GM19395 (cell line): ENCODE measurements around the gene FUBP1.
"Not testable (repeated sequence)": the region's sequence is repeated elsewhere in the genome, so short reads cannot be mapped to it uniquely, and the experiment has no call there.

Source experiments
- ATAC-seq: cut with Tn5 transposase; IDR thresholded peaks from one replicate; pipeline ENCODE4 v1.9.1; 2021; ENCODE audit warnings: mild to moderate bottlenecking, moderate library complexity; ENCODE audit not compliant: unreplicated experiment

The FUBP1 gene, protein sequence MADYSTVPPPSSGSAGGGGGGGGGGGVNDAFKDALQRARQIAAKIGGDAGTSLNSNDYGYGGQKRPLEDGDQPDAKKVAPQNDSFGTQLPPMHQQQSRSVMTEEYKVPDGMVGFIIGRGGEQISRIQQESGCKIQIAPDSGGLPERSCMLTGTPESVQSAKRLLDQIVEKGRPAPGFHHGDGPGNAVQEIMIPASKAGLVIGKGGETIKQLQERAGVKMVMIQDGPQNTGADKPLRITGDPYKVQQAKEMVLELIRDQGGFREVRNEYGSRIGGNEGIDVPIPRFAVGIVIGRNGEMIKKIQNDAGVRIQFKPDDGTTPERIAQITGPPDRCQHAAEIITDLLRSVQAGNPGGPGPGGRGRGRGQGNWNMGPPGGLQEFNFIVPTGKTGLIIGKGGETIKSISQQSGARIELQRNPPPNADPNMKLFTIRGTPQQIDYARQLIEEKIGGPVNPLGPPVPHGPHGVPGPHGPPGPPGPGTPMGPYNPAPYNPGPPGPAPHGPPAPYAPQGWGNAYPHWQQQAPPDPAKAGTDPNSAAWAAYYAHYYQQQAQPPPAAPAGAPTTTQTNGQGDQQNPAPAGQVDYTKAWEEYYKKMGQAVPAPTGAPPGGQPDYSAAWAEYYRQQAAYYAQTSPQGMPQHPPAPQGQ

DNA sequence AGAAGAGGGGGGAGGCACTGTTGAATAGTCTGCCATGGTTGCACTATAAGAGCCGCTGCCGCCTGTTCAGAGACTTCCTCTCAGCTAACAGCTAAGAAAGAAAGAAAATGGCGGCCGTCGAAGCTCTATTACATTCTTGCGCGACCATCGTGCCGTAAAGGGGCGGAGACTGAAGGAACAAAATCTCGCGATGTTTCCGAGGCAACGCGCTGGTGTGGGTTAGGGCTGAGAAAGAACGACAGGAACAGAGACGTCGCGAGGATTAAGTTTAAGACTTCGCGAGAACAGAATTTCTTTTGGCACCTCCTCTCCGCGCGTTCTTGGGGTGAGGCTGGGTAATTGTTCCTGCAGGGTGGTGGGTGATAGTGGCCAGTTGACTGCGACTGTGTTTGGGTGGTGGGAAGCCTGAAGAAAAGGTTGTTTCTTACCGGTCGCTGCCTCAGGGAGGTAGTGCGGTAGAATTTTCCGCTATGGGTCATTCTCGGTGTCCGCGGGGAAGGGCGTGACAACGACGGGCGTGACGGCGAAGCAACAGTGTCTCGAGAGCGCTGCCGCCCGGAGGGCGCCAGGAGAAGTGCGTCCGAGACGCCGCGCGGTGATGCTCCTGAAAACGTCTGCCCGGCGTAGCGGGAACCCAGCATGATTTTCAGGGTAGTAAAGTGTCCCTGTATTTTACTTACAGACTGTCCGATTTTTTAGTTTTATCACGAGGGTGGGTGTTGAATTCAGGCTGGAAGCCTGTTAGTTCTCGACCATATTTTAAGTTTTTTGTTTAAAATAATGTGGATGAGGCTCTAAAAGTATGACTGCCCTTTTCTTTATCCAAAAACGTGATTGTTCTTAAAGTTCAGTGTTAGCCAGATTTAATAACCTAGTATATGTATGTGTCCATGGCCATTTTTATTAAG lies at the start of gene FUBP1:
FUBP1 (minus strand) TSS at position 104 of the 908 bp plus-strand sequence; CDS start at position 36, 68 bp downstream.
- ATAC-seq = peak; percentile 81

DNA sequence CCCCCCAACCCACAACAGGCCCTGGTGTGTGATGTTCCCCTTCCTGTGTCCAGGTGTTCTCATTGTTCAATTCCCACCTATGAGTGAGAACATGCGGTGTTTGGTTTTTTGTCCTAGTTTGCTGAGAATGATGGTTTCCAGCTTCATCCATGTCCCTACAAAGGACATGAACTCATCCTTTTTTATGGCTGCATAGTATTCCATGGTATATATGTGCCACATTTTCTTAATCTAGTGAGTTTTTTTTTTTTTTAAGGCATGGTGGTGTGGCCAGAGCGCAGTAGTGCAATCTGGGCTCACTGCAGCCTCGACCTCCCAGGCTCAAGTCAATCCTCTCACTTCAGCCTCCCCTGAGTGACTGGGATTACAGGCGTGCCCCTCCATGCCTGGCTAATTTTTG lies 42.3 kb upstream of the FUBP1 start:
- not testable (repeated sequence) for ATAC-seq

DNA sequence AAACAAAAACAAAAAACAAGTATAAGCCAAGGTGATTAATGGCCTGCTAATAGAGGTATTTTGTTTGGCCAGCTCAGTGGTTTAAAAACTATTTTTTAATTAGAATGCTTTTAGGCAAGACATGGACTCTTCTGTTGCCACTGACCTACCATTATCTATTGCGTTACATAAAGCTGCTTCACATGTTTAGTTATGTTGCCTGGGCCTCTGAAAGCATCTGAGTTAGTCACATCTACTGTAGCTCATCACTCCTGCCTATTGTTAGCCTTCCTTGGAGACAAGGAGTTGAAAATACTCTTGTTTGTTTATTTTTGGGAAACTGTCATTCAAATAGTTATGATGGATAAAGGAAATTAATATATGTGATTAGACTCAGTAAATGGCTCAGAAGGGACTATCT lies 40.2 kb upstream of the FUBP1 start:
- ATAC-seq = no peak

DNA sequence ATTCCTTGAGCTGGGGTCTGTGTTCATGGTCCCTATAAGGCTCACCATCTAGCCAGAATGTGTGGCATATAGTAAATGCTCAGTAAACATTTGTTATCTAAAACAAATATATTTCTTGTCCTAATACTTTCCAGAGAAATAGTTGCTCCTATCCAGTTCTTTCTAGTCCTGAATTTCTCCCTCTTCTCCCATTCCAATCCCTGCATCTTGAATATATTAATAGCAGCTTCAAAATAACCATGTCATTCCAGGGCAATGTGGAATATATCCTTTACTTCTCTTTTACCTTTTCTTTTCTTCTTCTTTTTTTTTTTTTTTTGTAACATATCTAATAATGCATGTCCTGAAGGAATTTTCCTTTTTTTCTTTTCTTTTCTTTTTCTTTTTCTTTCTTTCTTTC lies 36.3 kb upstream of the FUBP1 start:
- no peak for ATAC-seq

DNA sequence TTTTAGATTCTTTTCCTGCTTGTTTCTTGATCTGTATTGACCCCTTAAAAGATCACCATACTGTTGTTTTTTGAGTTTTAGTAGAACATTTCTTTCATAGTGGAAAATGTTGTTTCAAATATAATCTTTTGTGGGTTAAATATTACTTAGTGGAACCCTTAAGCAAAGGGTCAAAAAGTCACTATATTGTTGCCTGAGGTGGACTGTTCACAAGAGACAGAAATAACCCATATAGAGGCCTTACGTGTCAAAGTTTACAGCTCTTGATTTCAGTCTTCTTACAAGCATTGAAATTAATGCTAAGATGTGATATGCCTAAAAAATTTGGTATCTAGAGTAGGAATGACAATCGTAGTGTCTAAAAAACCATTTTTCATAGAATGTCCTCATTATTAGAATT lies 32.2 kb upstream of the FUBP1 start:
- ATAC-seq = no peak

DNA sequence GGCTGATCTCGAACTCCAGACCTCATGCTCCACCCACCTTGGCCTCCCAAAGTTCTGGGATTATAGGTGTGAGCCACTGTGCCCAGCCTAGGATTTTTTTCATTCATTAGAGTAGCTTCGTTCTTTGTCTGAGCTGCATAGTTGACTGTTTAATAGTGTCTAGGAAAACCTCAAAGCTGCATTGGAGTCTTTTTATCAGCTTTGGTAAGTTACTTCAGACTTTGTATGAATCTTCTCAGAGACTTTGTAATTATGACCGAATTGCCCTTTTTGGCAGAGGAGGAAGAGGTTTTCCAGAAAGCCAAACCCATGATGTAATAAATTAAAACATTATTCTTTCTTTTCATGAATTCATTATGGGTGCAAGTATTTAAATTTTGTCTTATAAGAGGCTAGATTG lies 31.0 kb upstream of the FUBP1 start:
- no peak for ATAC-seq

DNA sequence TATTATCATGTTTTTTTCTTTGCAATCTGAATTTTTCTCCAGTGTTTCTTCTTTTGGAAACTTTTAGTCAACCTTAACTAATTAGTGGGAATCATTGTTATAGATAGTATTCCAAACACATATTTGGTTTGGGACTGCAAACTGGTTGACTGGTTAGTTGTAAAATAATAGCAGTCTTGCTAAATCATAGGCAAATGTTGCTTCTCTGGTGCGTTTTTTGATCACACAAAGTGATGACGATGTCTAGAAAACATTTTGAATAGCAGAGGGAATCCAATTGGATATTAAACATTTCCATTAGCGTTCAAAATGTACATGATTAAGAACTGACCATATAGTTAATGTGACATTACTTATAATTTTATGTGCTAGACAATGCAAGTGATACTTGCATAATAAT lies 30.4 kb upstream of the FUBP1 start:
- no peak for ATAC-seq

DNA sequence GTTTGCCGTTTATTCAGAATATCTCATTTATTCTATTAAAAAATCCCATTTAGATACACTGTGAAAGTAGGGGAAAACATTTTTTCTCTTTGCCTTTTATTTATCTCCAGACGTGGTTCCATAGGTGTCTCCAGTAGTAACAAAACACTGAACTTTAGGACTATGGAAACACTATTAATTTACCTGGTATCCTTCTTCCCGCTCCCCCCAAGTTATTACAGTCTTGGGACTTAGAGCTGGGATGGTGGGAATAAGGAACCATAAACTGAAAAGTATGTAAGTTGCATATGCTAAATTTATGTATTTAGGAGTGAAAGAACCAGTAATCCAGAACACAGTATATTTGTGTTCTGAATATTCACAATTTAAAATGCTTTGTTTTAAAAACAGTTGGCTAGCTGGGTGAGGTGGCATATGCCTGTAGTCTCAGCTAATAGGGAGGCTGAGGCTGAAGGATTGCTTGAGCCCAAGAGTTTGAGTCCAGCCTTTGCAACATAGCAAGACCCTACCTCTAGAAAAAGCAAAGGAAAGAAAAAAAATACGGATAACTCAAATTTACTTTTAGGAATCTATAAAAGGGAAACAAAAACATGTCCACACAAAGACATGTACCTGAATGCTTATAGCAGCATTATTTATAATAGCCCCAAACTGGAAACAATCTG lies 28.9 kb upstream of the FUBP1 start:
- ATAC-seq = no peak

DNA sequence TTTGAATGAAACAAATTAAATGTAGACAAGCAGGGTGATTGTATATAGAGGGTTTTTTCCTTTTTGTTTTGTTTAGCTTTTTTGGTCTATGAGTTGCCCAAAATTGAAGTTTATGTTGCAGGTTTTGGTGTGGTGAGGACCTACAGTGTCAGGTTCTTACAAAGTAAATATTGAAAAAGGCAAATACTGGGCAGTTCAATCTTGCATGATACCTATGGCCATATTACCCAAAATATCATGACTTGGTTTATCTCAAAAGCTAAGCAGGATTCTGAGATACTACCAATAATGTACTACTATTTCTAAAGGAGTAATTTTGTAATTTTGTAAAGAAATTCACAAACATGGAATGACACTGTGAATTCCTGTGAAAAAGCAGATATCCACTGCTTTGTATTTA lies 27.6 kb upstream of the FUBP1 start:
- ATAC-seq = no peak

DNA sequence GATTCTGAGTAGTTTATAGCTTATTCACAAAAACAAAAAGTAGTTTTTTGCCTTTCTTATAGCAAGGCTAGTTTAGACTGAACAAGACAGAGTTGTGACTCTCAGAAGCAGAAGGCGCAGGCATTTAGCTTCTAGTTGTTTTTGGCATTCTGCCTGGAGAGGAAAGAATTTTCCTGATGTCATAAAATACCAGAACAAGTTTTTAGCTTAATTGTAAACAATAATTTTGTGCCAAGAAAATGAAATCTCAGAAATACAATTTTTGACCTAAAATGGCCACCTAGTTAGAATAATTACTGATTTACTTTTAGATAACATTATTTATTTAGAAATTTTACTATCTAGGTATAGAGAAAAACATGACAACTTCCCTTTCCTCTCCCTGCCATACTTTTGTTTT lies 26.9 kb upstream of the FUBP1 start:
- no peak for ATAC-seq

DNA sequence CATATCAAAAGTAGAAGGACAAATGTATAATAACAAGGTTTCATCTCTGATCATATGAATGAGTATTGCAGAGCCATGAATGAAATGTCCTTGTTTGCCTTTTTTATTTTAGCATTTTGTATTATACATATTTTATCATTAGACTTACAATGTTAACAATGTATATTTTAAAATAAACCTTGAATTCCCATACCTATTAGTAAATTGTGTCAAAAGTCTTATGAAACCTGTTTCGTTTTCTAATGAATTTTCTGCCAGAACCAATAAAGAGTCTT lies 26.5 kb upstream of the FUBP1 start:
- no peak for ATAC-seq

DNA sequence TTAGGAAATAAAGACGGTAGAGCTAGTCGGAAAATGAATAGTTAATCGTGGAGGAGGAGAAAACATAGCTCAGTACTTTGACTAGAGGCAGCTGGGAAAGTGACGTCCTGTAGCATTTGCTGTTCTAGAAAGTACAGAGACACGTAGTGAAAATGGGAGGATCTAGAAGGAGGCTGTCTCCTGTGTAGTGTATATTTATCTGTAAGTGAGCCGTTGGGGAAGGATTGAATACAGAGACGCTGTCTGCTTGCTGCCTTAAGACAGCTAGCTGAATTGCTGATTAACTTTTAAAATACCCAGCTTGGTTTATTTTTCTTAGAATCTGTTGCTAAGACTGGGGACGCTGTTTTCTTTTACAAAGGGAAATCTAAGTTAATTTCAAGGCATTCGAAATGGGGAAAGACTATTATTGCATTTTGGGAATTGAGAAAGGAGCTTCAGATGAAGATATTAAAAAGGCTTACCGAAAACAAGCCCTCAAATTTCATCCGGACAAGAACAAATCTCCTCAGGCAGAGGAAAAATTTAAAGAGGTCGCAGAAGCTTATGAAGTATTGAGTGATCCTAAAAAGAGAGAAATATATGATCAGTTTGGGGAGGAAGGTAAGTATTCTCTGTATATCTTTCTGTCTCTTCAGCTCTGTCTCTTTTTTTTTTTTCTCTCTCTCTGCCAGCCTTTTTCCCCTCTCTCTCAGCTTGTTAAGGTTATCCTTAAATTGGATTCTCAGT lies 26.0 kb upstream of the FUBP1 start, which contains the start of gene DNAJB4:
DNAJB4 (plus strand) TSS at position 221 of the 729 bp plus-strand sequence; CDS start at position 393, 172 bp downstream.
- ATAC-seq = peak; percentile 99

DNA sequence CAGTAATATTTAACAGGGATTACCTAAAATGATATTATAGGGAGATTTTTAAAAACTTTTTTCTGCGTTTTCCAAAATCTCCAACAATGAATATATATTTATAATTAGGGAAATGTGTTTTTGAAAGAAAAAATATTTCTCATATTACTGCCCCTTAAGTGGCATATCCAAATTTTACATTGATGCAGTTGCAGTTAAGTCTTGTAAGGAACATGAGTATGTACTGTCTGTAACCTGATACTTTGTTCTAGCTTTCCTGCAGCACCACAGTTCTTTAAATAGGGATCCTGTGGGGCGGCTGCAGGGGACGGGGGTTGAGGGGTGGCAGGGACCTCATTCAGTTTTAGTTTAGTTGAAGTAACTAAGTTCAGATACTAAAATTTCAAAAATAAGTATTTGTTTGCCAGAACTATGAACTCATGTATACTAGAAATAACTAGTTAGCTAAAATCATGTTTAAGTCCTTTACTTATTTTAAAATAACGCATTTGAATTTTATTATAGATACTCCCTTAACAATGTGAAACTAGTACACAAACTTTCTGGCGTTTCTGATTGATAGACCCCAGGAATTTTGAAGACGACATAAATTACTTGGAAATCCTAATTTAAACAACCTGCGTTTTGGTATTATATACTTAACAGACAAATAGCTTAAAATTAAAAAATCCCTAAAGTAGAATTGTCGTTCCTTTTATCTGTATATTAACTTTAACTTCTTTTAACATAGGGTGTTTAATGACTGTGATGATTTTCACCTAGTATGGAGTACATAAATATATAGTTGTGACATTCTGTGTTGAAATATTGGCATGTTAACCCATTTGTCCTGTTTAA lies 25.2 kb upstream of the FUBP1 start:
- ATAC-seq = peak; percentile 61

DNA sequence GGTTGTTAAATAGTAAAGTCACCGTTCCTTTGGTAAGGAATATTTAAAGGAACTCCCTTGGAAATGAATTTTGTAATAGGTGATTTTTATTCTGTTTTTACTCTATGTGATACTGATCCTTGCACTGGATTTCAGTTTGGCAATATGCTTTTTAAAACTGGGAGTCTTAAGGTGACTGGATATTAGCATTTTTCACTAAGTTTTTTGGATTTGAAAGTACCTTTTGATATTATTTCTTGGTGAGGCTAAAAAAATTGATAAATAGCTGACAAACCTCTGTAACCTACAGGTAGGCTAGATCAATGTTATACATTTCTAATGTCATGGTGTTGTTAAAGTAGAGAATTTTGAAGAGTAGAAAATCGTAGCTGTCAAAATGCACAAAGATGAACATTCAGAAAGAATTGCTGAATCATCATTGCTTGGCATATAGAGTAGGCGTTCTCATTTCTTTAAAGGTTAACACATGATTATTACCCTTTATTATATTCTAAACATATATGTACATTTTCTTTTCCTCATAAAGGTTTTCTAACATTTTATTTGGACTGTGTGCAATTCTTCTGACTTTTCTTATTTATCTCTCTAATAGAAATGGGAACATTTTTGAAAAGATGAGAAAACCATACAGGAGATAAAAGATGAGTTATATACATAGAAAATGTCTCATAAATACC lies 24.3 kb upstream of the FUBP1 start:
- no peak for ATAC-seq

DNA sequence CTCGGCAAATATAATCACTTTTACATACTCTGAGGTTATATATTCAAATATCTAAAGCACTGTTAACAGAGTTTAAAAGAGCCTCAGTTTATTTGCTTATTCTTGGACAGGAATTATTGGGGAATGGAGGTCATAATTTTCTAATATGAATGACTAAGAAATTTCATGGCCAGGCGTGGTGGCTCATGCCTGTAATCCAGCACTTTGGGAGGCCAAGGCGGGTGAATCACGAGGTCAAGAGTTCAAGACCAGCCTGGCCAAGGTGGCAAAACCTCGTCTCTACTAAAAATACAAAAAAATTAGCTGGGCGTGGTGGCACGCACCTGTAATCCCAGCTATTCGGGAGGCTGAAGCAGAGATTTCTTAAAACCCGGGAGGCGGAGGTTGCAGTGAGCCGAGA lies 21.7 kb upstream of the FUBP1 start:
- not testable (repeated sequence) for ATAC-seq

DNA sequence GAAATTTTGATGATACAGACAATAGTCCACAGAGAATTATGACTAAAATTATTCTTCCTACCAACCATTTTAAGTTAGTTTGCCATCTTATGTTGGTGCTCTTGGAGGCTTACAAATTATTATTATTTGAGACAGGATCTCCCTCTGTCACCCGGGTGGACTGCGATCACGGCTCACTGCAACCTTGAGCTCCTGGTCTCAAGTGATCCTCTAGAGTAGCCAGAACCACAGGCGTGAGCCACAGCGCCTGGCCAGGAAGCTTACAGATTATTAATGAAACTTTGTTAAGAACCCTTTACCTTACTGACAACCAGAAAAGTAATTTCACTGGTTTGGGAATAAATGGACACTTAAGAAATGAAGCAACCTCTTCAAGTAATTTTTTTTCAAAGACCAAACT lies 17.9 kb upstream of the FUBP1 start:
- ATAC-seq = no peak

DNA sequence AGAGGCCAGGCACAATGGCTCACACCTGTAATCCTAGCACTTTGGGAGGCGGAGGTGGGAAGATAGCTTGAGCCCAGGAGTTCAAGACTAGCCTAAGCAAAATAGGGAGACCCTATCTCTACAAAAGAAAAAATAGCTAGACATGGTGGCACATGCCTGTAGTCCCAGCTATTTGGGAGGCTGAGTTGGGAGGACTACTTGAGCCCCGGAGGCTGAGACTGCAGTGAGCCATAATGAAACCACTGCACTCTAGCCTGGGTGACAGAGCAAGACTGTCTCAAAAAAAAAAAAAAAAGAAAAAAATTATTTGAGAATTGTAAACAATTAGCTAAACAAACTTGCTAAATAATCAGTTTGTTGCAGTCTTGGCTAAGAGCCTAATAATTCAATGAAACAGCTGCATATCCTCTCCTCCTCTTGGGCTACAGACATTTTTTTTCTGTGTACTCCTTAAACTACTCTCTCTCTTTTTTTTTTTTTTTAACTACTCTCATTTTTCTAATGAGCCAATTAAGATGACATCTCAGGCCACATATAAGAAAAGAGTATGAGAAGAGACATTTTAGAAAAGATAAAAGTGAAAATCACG lies 15.3 kb upstream of the FUBP1 start:
- ATAC-seq = no peak

DNA sequence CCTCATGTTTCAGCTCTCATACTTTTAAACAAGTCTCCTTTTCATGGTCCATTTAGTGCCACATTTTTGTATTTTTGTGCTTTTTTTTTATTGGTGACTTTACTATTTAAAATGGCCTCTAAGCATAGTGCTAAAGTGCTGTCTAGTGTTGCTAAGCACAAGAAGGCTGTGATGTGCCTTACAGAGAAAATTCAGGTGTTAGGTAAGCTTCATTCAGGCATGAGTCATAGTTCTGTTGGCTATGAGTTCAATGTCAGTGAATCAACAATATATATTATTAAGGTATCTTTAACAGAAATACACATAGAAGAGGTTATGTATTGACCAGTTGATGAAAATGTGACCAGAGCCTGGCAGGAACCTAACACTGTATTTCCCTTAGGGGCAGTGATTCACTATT lies 12.8 kb upstream of the FUBP1 start:
- no peak for ATAC-seq
